GM18909 (cell line): ENCODE measurements around the gene GLIS1.

Experiments
- ATAC-seq: cut with Tn5 transposase; IDR thresholded peaks from one replicate; pipeline ENCODE4 v1.9.1; 2021; ENCODE audit warnings: mild to moderate bottlenecking; ENCODE audit not compliant: unreplicated experiment, poor library complexity

The GLIS1 gene

GRCh38 chr1:53621144-53621543 is 117.8 kb downstream of the GLIS1 start:
- ATAC-seq: no peak

GRCh38 chr1:53620061-53620855 is 118.7 kb downstream of the GLIS1 start:
- ATAC-seq: no peak

GRCh38 chr1:53619367-53620060 is 119.5 kb downstream of the GLIS1 start:
- no peak for ATAC-seq

GRCh38 chr1:53618500-53619366 is 120.2 kb downstream of the GLIS1 start:
- ATAC-seq: no peak

GRCh38 chr1:53617851-53618499 is 121.0 kb downstream of the GLIS1 start:
- ATAC-seq: no peak

GRCh38 chr1:53617382-53617781 is 121.6 kb downstream of the GLIS1 start:
- ATAC-seq: no peak

GRCh38 chr1:53616927-53617326 is 122.0 kb downstream of the GLIS1 start:
- ATAC-seq: no peak

GRCh38 chr1:53616511-53616910 is 122.5 kb downstream of the GLIS1 start:
- ATAC-seq: no peak

GRCh38 chr1:53615101-53615500 is 123.9 kb downstream of the GLIS1 start:
- no peak for ATAC-seq

- ATAC-seq: no peak
Observed at GRCh38 chr1:53614231-53615021, 124.5 kb downstream of the GLIS1 start.

- no peak for ATAC-seq
Observed at GRCh38 chr1:53608676-53609075, 130.3 kb downstream of the GLIS1 start.

- no peak for ATAC-seq
Observed at GRCh38 chr1:53608071-53608470, 130.9 kb downstream of the GLIS1 start.

- ATAC-seq: no peak
Observed at GRCh38 chr1:53606651-53607051, 132.3 kb downstream of the GLIS1 start.

GRCh38 chr1:53606197-53606596 is 132.8 kb downstream of the GLIS1 start:
- no peak for ATAC-seq

- no peak for ATAC-seq
Observed at GRCh38 chr1:53605181-53605580, 133.8 kb downstream of the GLIS1 start.

- no peak for ATAC-seq
Observed at GRCh38 chr1:53604291-53604919, 134.6 kb downstream of the GLIS1 start.

GRCh38 chr1:53603431-53603830 is 135.5 kb downstream of the GLIS1 start:
- ATAC-seq: no peak

GRCh38 chr1:53601867-53602775 is 136.8 kb downstream of the GLIS1 start:
- ATAC-seq: no peak
